SH-SY5Y (cell line): ENCODE measurements around the gene SLC13A3.

Experiments used
- GATA2 ChIP-seq: IDR thresholded peaks from 2 replicates; pipeline ENCODE4 v1.6.1; 2011; ENCODE audit warnings: mild to moderate bottlenecking, low read depth, low read length
- GATA3 ChIP-seq: IDR thresholded peaks from 2 replicates; pipeline ENCODE4 v1.6.1; 2011; ENCODE audit warnings: low read depth, mild to moderate bottlenecking, low read length, moderate library complexity

- TF ChIP-seq GATA3: no peak
- no peak for TF ChIP-seq GATA2
Observed at GRCh38 chr20:46582648-46583047, 68.6 kb downstream of the SLC13A3 start.
